Pons (tissue), 1 donor: Measurements from ENCODE around the gene SEMA3E.
"Not testable (repeated sequence)": the region's sequence is repeated elsewhere in the genome, so short reads cannot be mapped to it uniquely, and the experiment has no call there.

Experiments
- DNase-seq: peaks from one replicate; pipeline ENCODE4 v3.0.0-alpha.2; 2016; ENCODE audit warnings: low spot score

The SEMA3E gene

DNA sequence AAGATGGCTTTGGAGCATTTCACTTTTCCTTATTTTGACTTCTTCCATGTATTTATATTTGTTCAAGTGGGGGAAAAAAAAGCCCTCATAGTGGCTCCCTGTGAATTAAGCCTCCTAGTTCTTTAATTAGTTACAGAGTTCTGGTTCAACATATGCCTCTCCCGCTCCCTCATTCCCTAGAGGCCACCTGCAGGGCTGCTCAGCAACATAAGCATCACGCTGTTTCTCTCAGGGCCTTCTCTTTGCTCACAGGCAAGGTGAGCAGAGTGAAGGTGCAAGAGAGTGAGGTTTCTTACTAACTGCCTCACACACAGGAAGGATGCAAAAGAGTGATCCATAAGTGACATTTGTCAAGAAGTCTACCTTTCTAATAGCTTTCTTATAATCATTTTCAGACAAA is 196.7 kb downstream of the SEMA3E start:
- DNase-seq: no peak

DNA sequence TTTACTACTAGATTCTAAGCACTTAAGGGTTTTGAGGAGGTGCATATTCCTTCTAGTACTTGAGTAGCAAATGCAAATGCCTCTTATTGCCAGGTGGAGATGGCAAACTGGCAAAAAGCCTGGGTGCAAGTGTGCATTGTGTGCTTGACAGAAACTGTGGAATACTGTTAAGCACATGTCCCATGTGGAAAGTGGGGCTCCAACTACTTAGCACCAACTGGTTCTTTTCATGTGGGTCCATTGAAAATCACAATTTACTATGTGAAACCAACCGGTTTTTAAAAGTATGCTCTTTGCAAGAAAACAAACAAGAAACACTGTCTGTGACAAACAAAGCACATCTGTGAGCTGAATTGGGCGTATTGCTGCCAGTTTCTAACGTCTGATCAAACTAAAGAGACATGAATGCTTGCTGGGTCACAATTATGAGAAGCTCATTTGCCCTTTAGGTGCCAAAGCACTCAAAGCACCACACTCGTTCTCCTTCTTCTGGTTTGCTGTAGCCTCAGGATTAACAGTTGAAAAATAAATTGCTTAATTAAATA is 197.4 kb downstream of the SEMA3E start:
- DNase-seq: peak; percentile 64

DNA sequence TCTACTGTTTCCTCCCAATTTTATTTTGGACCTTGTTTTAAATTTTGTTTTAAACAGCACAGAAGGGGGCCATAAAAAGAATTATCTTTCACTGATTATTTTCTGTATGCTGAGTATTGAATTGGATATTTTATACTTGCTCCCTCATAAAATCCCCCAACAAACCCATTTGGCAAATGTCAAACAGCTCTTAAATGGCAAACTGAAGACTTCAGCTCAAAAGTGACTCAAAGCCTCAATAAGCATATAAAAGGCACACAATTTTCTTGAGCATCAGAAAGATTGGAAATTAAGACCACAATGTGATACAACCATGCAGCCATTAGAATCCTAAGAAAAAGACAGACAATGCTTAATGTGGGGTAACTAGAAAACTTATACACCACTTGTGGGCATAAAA is 199.2 kb downstream of the SEMA3E start:
- no peak for DNase-seq

DNA sequence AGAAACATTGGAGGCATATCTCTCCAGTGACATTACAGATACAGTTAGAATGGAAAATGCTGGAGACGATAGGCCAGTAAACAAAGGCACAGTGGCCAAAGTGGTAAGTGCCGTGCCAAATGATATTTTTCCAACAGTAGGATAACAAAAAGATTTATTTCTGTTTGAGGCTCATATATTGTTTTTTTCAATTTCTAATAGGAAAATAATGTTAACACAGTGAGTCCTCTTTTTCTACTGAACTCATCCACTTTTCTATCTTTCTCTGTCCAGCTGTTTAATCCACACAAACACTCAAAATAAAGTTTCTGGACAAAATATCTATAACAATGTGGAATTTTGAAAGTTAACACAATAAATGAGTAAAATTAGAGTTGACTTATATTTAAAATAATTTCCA is 201.3 kb downstream of the SEMA3E start:
- no peak for DNase-seq

DNA sequence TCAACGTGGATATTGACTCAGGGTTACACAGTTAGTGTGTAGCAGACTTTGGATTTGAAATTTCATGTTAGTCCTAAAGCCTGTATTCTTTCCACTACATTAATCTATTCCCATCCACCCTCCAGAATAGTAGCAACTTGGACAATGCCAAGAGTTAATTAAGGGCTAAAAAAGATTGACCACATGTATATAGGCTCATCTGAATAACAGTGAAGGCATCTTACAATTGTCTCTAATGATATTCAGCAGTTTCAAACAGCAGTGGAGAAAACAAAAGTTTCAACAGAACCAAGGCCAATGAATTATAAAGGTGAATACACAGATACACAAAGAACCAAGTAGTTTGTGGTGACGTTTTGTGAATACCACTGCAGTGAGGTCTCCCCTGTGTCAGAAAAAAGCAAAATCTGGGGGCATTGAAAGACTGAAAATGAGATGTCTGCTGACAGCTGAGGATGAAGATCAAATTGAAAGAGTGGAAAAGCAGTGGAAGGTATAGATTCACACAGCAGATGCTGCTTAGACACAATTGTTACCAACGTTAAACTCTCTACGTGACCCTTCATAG is 202.8 kb downstream of the SEMA3E start:
- no peak for DNase-seq

DNA sequence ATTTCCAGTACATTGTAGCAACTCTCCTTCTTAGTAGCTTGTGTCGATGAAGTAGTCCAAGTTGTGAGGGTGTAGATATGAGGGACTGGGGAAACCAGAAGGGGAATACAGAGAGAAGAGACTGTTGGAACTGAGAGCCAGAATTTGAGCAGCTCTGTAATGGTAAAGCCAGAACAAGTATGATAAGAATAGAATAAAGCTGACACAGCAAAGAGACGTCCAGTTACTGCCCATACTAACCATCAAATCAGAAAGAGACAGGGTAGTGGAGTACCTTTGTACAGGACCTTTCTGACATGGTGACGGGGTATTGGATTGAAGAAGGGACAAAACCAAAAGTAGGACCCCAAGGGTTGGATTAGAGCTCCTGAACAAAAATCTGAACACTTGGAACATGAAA is 206.0 kb downstream of the SEMA3E start:
- no peak for DNase-seq

DNA sequence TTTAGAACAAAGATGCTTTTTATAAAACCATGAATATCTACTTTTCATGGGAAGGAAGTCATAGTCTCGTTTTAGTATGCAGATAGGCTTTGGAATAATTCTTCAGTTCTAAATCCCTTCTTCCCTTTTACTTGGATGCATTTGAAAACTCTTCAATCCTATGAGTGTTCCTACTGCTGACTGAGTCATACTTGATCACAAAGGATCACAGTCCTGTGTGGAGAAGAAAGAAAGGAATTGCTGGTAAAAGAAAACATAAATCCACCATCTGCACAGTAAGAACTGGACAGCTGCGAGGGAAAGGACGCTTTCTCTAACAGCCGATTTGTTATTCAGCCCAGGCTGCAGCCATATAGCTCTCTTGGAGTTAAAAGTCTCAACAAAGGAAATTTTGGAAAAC is 209.9 kb downstream of the SEMA3E start:
- DNase-seq: peak; percentile 49

DNA sequence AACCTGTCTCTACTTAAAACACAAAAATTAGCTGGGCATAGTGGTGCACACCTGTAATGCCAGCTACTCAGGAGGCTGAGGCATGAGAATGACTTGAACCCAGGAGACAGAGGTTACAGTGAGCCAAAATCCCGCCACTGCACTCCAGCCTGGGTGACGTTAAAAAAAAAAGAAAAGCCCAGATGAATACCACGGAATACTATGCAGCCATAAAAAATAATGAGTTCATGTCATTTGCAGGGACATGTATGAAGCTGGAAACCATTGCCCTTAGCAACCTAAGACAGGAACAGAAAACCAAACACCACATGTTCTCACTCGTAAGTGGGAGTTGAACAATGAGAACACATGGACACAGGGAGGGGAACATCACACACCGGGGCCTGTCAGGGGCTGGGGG is 218.7 kb downstream of the SEMA3E start:
- DNase-seq: not testable (repeated sequence)

DNA sequence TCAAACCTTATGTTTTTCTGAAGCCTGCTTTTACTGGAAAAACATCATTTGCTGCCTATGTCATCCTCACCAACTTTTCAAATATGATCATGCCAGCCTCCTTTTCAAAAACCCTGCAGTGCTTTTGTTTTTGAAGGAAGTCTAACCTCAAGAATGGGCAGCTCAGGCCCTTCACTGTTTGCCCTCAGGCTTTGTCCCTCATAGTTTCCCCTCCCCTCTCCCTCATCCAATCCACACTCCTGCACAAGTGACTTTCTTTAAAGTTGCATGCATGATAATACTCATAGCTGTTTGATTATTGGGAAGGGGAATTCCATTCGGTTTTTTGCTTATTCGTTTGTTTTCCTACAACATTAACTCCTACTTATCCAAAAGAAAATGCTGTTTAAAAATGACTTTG is 219.4 kb downstream of the SEMA3E start:
- DNase-seq: no peak

DNA sequence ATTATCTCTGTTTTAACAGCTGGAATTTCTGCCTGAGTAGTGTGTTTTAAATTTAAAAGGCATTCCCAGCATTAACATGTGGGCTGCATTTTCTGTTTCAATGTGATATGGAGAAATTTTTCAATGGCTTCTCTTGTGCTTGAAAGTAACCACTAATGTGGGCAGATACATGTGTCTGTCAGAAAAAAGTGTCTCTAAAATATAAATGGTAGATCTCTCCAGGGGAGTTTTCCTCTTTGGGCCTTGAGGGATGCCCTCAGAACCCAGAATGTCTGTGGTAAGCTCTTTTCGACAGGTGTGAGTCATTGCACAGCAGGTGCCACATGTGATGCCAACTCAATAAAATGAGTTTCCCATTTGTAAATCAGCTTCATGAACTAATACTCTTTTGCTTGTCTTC is 221.1 kb downstream of the SEMA3E start:
- no peak for DNase-seq

DNA sequence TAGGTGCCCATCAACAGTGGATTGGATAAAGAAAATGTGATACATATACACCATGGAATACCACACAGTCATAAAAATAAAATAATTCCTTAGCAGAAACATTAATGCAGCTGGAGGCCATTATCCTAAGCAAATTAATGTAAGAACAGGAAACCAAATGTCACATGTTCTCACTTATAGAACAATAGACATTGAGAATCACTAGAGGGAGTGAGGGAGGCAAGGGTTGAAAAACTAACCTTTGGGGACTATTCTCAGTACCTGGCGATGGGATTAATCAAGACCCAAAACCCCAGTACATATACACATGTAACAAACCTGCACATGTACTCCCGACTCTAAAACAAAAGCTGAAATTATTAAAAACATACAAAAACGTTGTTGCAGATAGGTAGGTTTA is 222.6 kb downstream of the SEMA3E start:
- DNase-seq: no peak

DNA sequence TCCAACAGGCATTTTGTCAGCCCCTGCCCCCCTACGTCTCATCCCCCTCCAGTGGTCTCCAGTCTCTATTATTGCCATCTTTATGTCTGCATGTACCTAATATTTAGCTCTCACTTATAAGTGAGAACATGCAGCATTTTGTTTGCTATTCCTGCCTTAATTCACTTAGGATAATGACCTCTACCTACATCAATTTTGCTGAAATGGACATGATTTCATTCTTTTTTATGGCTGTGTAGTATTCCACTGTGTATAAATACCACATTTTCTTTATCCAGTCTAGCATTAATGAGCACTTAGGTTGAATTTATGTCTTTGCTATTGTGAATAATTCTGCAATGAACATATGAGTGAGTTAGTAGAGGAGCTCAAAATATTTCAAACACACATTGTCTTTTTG is 229.9 kb downstream of the SEMA3E start:
- DNase-seq: no peak

DNA sequence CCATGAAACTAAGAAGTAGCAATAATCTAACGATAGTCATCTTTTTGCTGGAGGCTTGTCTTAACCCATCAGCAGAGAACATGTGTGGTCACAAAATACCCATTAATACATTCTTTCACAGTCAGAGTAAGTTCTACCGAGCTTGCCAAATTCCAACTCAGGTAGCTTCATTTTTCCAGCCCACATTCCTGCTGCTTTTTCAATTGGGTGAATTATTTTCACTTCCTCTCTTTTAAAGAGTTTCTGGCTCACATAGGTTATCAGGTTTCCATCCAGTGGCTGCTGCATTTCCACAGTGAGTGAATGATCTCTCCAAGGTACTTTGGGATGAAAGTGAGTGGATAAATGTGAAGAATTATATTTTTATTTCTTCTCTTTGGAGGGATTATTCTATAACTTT is 233.1 kb downstream of the SEMA3E start:
- no peak for DNase-seq

DNA sequence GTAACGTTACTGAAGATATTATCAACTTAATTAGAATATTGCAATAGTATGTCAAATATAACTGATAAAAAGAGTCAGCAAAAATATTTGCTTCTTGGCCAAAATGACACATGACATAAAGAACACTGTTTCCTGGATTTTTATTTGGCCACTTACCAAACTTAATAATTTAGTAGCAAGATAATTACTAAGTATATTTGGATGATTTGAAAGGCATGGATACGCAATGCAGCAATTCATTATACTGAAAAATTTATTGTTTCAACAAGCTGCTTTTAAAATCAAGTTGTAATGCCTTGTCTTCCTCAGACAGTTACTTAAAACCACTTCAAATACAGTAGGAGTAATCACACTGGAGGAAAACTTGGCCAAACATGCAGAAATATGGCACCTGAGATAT is 234.0 kb downstream of the SEMA3E start:
- no peak for DNase-seq

DNA sequence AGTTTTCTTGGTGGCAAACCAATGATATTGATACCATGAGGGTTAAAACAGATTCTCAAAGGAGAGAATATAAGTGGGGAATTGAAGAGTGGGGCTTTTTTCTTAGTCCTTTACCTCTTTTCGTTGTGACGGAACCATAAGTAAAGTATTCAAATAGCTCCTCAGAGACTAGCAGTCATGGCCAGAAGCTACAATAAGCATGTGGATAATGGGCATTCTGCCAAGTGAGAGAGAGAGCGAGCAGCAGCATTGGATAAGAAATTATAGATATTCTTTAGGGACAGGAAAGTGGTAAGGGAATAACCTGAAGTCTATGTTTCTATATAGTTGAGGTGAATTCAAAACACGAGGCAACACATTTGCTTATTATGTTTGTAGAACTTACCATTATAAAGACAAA is 235.1 kb downstream of the SEMA3E start:
- peak; percentile 28 for DNase-seq

DNA sequence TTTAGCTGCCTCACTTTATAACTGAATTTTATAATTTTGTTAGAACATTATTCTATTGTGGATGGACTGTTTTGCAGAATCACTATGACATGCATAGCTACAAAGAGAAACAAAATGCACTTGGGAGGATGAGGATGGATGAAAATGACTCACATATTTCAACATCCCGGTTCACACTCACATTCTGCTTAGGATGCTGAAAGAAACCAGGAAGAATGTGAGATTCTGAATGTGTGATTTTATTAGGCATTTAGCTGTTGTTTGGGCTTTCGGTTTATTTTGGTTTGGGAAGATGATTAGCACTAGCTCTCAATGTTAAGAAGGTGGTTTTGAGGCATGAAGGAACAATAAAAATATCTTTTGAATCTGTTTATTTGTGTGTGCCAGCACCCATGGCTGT is 235.5 kb downstream of the SEMA3E start:
- DNase-seq: no peak

DNA sequence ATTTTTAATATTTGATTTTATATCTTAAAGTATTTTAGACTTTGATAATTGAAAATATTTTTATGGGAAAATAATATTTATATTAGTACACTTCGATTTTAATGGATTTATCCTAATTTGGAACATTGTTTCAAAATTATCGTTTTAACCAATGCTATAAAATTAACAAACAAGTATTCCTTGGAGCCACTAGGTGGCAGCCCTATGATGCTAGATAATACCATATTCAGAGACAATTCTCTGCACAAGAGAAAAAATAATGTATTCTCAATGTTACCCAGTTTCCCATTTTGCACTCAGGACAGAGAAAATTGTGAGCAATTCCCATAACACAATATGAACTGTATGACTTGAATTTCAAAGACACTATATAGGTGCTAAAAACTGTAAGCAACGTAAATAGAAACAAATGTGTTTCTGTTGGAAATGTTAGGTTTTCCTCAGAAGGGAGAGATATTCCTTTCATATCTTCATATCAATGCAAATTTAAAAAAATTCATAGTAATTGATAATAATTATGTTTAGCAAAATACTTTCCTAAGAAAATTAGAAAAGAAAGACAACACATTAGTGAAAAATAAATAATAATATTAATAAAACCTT is 237.8 kb downstream of the SEMA3E start:
- peak; percentile 72 for DNase-seq

DNA sequence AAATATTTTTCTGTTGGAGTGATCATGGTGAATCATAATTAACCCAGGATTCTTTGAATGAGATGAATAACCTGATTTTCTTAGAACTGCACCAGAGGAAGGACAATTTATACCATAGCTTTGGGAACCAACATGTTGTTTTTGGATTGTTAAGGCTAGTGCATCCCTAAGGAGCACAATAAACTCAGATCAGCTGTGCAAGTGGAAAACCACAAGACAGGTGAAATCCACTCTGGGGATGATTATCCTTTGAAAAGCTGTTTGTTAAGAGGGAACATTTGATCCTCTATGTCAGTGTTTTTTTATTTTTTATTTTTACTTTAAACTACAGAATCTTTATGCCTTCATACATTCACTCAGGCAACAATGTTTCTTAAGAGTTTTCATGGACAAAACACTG is 254.2 kb downstream of the SEMA3E start:
- no peak for DNase-seq

DNA sequence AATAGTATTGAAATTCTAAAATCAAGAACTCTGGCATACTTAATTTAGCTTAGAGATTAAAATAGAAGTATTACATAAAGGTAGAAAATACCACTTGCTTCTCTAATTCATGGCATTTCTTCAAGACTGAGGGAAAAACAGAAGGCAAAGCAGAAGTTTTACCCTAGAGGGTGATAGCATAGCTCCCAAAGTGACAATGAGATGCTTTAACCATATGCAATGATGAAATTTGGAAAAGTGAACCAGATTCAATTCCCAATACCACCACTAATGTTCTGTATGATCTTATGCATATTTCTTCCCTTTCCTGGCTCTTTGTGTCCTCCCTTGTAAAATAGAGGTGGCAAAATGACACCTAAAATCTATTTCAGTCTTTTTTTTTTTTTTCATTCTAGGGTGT is 260.5 kb downstream of the SEMA3E start:
- no peak for DNase-seq

DNA sequence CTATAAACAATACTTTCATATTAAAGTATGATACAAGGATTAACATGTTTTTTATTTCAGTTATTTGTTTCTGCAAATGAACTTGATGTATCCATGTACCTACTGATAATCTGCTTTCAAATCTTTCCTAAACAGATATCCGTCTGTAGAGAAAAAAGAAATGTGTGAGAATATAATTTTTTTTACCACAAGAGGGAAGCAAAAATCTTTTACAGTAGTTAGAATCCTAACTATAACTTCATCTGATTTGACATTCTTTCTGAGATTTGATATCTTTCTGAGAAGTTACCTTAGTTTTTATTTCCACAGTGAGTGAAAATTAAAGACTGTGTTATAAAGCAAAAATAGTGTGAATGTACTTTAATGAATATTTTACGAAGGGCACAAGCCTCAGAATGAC is 282.3 kb downstream of the SEMA3E start:
- DNase-seq: no peak

DNA sequence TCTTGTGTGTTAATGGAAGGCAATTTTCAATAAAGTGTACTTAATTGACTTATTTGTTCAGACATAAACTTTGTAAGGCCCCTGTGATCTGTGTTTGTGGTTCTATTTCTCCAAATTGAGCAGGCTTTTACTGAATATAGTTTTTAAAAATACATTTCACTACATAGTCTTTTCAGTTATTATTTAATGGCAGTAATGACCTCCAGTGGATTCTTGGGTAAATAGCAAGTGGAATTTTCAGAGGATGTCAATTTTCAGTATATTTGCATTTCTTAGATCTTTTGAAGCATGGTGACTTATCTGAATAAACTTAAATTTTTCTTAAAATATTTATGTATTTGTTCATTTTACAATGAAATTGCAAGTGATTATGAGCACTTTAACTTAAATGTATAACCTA is 283.2 kb downstream of the SEMA3E start:
- no peak for DNase-seq

DNA sequence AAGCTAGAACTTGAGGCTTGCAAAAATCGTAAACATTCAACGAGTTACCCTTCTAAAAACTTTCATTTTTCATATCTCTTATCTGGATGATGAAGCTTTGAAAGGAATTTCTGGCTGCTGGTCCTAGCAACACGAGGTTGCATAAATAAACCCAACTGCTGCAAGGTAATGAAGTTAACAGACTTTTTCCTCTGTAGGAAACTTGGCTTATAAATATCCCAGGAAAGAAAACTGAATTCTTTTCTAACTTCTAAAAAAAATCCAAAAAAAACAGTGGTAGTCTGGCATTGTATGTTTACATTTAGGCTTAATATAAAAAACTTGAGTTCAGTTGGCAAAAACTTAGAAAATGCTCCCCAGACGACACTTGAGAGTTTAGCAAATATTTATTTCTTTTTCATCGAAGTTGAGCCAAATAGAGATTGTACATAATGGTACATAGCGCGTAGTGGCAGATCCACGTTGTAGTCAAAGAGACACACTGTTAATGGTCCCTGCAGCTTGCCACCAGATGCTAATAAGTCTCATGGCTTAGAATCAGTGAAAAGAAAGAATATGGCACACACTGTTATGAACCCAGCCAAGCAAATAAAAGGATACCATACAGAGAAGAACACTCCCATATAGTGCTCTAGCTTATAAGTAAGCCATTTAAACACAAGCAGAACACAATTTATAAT is 285.9 kb downstream of the SEMA3E start:
- peak; percentile 7 for DNase-seq

DNA sequence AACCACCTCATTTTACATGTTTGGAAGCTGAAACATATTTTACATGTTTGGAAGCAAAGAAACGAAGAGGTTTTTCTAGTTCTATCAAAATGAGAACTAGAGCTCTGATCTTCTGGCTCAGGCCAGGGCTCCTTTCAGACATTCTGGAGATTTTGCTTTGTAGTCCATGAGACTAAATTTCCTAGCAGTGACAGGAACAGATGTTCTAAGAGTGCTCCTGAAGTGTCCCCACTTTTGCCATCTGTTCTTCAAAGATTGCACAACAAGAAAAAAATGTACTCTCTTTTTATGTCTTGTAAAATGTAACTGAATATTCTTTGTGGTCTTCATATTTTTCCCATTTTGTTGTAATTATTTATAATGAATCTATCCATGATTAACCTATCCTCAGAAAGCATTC is 289.8 kb downstream of the SEMA3E start:
- DNase-seq: peak; percentile 6

DNA sequence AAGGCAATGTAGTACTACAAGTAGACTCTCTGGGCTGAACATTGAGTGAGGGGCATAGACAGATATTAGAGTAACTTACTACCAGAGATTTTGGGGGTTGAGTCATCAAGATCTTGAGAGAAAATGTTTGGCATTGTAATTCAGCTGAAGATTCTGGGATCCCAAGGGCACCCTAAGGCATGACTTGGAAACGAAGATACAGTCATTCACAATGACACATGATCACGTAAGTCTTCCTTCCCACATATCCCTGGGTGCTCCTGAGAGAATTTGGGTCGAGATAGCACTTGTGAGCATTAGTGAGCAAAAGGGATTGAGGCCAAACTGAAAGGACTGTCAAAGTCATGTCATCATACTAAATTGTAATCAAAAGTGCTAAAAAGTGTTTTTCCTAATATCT is 293.8 kb downstream of the SEMA3E start:
- no peak for DNase-seq
